ENCODE data around the gene EPB41L2.

The EPB41L2 gene

DNA sequence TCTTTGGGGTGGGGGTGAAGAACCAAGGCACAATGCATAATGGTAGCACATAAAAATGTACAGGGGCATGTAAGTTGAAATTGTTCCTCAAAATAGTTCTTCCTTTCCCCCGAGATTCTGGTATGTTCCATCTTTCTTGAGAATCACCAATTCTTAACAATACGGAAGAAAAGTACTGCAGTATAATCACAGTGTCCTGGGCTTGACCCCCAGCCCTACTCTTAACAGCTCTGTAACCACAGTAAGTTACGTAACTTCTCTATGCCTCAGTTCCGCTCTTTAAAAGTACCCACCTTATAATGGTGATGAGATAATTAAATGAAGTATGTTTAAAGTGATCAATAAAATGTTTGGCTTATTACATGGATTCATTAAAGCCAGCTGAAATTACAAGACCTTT, 131.4 kb downstream of the EPB41L2 start:
- TF ChIP-seq, protein P1, sequence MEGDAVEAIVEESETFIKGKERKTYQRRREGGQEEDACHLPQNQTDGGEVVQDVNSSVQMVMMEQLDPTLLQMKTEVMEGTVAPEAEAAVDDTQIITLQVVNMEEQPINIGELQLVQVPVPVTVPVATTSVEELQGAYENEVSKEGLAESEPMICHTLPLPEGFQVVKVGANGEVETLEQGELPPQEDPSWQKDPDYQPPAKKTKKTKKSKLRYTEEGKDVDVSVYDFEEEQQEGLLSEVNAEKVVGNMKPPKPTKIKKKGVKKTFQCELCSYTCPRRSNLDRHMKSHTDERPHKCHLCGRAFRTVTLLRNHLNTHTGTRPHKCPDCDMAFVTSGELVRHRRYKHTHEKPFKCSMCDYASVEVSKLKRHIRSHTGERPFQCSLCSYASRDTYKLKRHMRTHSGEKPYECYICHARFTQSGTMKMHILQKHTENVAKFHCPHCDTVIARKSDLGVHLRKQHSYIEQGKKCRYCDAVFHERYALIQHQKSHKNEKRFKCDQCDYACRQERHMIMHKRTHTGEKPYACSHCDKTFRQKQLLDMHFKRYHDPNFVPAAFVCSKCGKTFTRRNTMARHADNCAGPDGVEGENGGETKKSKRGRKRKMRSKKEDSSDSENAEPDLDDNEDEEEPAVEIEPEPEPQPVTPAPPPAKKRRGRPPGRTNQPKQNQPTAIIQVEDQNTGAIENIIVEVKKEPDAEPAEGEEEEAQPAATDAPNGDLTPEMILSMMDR (IDR thresholded peaks at IDR 0.05; ENCODE audit: borderline replicate concordance, control extremely low read depth, extremely low read depth, insufficient read depth, missing control alignments) = no peak
- no peak for DNase-seq (ENCODE audit: low spot score)
- in situ Hi-C loops (cut with MboI; ENCODE audit: low sequenced_read_pairs, unreplicated experiment) = no loop called here

GRCh38 chr6:130929036-130929678, 133.9 kb downstream of the EPB41L2 start:
- TF ChIP-seq, protein P1 (IDR thresholded peaks at IDR 0.05; ENCODE audit: borderline replicate concordance, control extremely low read depth, extremely low read depth, insufficient read depth, missing control alignments) = no peak
- in situ Hi-C loops (cut with MboI; ENCODE audit: low sequenced_read_pairs, unreplicated experiment) = no loop called here
- no peak for DNase-seq (ENCODE audit: low spot score)

- in situ Hi-C loops (cut with MboI; ENCODE audit: low sequenced_read_pairs, unreplicated experiment) = no loop called here
- TF ChIP-seq, protein P1 (IDR thresholded peaks at IDR 0.05; ENCODE audit: borderline replicate concordance, control extremely low read depth, extremely low read depth, insufficient read depth, missing control alignments) = no peak
- DNase-seq (ENCODE audit: low spot score) = no peak
Observed at GRCh38 chr6:130928158-130928912, 134.7 kb downstream of the EPB41L2 start.

DNA sequence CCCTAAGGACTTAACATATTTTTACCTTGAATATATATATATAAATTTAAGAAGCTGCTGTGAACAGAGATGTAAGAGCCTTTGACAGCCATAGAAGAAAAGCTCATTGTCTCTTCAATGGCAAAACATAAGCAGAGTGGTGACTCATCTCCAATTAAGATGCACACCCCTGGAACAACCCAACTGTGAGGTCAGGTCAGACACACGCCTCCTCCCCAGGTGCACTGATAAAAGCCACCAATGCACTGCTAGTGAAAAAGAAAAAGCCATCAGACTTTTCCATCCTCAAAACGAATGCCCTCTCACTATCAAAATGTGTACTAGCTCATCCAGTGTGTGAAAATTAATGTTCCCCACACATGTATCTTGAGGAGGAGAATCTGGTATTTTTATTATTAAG, 135.7 kb downstream of the EPB41L2 start:
- TF ChIP-seq, protein P1 (IDR thresholded peaks at IDR 0.05; ENCODE audit: borderline replicate concordance, control extremely low read depth, extremely low read depth, insufficient read depth, missing control alignments) = no peak
- no peak for DNase-seq (ENCODE audit: low spot score)
- in situ Hi-C loops (cut with MboI; ENCODE audit: low sequenced_read_pairs, unreplicated experiment) = no loop called here

- in situ Hi-C loops (cut with MboI; ENCODE audit: low sequenced_read_pairs, unreplicated experiment) = no loop called here
- TF ChIP-seq, protein P1 (IDR thresholded peaks at IDR 0.05; ENCODE audit: borderline replicate concordance, control extremely low read depth, extremely low read depth, insufficient read depth, missing control alignments) = no peak
- no peak for DNase-seq (ENCODE audit: low spot score)
Observed at GRCh38 chr6:130923350-130923749, 139.7 kb downstream of the EPB41L2 start.

GRCh38 chr6:130922922-130923321, 140.1 kb downstream of the EPB41L2 start:
- TF ChIP-seq, protein P1 (IDR thresholded peaks at IDR 0.05; ENCODE audit: borderline replicate concordance, control extremely low read depth, extremely low read depth, insufficient read depth, missing control alignments) = no peak
- DNase-seq (ENCODE audit: low spot score) = no peak
- in situ Hi-C loops (cut with MboI; ENCODE audit: low sequenced_read_pairs, unreplicated experiment) = no loop called here

Measured in GM13976 (cell line).